ENCODE measurements around the gene SIL1. TPM values are rescaled to one million over a fixed set of nuclear protein-coding genes. Genes with fewer than 3 reads are reported as not detected.

SIL1 gene
- total RNA-seq, 4 donors from 2014 or later = 17.4 to 122 (median 58.3) TPM

DNA sequence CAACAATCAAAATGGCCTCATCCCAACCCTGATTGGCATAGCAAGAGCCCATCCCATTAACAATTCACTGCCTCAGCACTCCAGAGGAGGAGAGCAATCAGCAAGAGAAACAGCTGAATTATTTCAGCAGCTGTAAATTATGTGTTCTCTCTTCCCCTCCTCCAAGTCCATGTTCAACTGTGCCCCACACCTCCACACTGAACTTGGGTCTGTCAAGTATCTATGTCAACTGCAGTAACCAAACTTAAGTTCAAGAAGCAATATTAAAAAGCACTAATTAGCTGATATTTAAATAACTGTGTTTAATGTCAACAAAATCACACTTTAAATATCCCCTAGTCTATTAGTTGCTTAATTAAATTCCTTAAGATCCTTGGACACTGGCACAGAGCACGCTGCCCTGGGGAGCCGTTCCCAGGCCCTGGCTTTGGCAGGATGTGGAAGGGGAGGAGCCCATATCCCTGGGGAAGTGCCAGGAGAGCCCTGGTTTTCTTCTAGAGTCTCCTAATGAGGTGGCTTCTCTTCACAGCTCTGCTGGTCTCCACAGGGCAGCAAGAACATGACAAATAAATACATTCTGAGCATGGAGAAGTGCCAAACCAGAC, 50.6 kb downstream of the SIL1 start:
- intact Hi-C loops (cut with DNase I; ENCODE audit: low total_unique reads) = no loop called here
- Histone ChIP-seq H3K4me1 (peaks cover 7 to 8% of the 10 kb centered on the region in 2 donors), H3K4me3 (no peak overlapping the region), H3K9me3 (no peaks in the 10 kb centered on the region), H3K27ac (peak overlapping the region; percentile 42 to 66), H3K27me3 (no peaks in the 10 kb centered on the region), H3K36me3 (no peaks in the 10 kb centered on the region)
- DNase-seq = peak; percentile 79 to 85
- TF ChIP-seq POLR2A (IDR thresholded peaks at IDR 0.05) = no peak
- TF ChIP-seq, protein P1, sequence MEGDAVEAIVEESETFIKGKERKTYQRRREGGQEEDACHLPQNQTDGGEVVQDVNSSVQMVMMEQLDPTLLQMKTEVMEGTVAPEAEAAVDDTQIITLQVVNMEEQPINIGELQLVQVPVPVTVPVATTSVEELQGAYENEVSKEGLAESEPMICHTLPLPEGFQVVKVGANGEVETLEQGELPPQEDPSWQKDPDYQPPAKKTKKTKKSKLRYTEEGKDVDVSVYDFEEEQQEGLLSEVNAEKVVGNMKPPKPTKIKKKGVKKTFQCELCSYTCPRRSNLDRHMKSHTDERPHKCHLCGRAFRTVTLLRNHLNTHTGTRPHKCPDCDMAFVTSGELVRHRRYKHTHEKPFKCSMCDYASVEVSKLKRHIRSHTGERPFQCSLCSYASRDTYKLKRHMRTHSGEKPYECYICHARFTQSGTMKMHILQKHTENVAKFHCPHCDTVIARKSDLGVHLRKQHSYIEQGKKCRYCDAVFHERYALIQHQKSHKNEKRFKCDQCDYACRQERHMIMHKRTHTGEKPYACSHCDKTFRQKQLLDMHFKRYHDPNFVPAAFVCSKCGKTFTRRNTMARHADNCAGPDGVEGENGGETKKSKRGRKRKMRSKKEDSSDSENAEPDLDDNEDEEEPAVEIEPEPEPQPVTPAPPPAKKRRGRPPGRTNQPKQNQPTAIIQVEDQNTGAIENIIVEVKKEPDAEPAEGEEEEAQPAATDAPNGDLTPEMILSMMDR (IDR thresholded peaks at IDR 0.05) = no peak

DNA sequence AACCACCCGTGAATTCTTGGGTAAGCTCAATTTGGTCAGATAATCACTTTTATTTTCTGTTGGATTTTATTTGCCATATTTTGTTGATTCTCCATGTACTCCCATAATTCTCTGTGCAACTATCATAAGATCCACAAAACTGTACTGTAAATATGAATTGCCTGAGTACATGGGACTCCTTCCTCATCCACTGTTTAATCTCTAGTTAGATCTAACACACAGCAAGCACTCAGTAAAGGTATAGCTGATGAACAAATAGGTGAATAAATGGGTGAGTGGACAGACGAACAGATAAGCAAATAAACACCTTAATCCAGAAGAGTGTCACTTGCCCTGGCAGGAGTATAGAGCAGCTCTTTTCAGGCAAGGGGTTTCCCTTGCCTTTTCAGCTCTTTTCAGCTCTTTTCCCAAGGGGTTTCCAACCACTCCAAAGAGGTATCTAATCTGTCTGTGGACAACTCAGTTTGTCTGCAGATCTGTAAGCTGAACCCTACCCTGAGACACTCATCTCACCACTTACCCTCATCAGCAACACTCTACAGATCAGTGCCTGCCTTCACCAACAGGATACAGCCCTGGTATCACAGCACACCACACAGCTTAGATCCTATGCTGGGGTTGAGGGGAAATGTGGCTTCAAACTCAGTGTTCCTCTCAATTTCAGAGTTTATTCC, 51.2 kb downstream of the SIL1 start:
- Histone ChIP-seq H3K4me1 (peaks cover 7 to 11% of the 10 kb centered on the region in 2 donors), H3K27ac (peak overlapping the region; percentile 42 to 66), H3K4me3 (no peak overlapping the region), H3K9me3 (no peaks in the 10 kb centered on the region), H3K27me3 (no peaks in the 10 kb centered on the region), H3K36me3 (no peaks in the 10 kb centered on the region)
- no peak for DNase-seq
- intact Hi-C loops (cut with DNase I; ENCODE audit: low total_unique reads) = no loop called here
- TF ChIP-seq, protein P1 (IDR thresholded peaks at IDR 0.05) = no peak
- no peak for TF ChIP-seq POLR2A (IDR thresholded peaks at IDR 0.05)

GRCh38 chr5:139141446-139142204, 56.5 kb downstream of the SIL1 start:
- DNase-seq = peak; percentile 60 to 72
- intact Hi-C loops (cut with DNase I; ENCODE audit: low total_unique reads) = no loop called here
- no peak overlapping the region for H3K4me3 ChIP-seq
- H3K27ac ChIP-seq = peak overlapping the region; percentile 70 to 81
- H3K27me3 ChIP-seq = no peaks in the 10 kb centered on the region
- no peaks in the 10 kb centered on the region for H3K9me3 ChIP-seq
- TF ChIP-seq POLR2A (IDR thresholded peaks at IDR 0.05) = peak in 1 of 2 donors; percentile 1
- TF ChIP-seq, protein P1 (IDR thresholded peaks at IDR 0.05) = no peak
- no peaks in the 10 kb centered on the region for H3K36me3 ChIP-seq
- peaks cover 5 to 20% of the 10 kb centered on the region in 2 donors for H3K4me1 ChIP-seq

GRCh38 chr5:139140591-139141071, 57.5 kb downstream of the SIL1 start:
- peak in 1 of 2 donors; percentile 30 for DNase-seq
- Histone ChIP-seq H3K27me3 (no peaks in the 10 kb centered on the region), H3K4me3 (no peak overlapping the region), H3K9me3 (no peaks in the 10 kb centered on the region), H3K36me3 (no peaks in the 10 kb centered on the region), H3K4me1 (peaks cover 5 to 20% of the 10 kb centered on the region in 2 donors), H3K27ac (peak overlapping the region; percentile 70 to 81)
- TF ChIP-seq, protein P1 (IDR thresholded peaks at IDR 0.05) = no peak
- TF ChIP-seq POLR2A (IDR thresholded peaks at IDR 0.05) = no peak
- intact Hi-C loops (cut with DNase I; ENCODE audit: low total_unique reads) = no loop called here

Data from uterus (tissue), 4 donors.